IMR-90 (cell line): Measurements from ENCODE around the gene DSCAML1. TPM values are rescaled to one million over a fixed set of nuclear protein-coding genes. Genes with fewer than 3 reads are reported as not detected.
A peak's percentile ranks its signal among the peaks of the same experiment; 100 is the strongest.

Experiments
- ATAC-seq: fragments of 200-7000 bp; cut with Tn5 transposase; 2 replicates; pipeline ENCODE4 v1.9.1; 2020; ENCODE audit warnings: low read depth, mild to moderate bottlenecking, moderate library complexity
- BruUV-seq: library from RNA; stranded (reverse); fragments of 400-500 nt; replicated peaks from 2 replicates; lab custom pipeline; 2021; lab: Mats Ljungman, UMichigan
- CTCF ChIA-PET: fragments of 300-600 bp; formaldehyde crosslinking; extraction: SDS; loops from one replicate; lab custom pipeline; 2021; ENCODE audit warnings: antibody characterized with exemption; lab: Yijun Ruan, JAX
- POLR2A ChIA-PET: fragments of 300-600 bp; sonication (Branson Sonifier 250); formaldehyde crosslinking; loops from one replicate; lab custom pipeline; 2022; ENCODE audit warnings: antibody characterized with exemption; ENCODE audit not compliant: unreplicated experiment; lab: Charles Lee
- DNase-seq: peaks from one replicate; pipeline ENCODE4 v3.0.0; 2013
- H2AFZ ChIP-seq: replicated peaks from 2 replicates; pipeline ENCODE3; 2013; ENCODE audit warnings: low read length, mild to moderate bottlenecking; ENCODE audit not compliant: poor library complexity
- H2AK5ac ChIP-seq: 2 replicates; pipeline ENCODE4 v1.6.1; 2013; ENCODE audit warnings: low read depth, low read length, inconsistent platforms
- H2AK9ac ChIP-seq: replicated peaks from 2 replicates; pipeline ENCODE3; 2013; ENCODE audit warnings: mild to moderate bottlenecking, low read depth, low read length, moderate library complexity; ENCODE audit not compliant: poor library complexity
- H2BK120ac ChIP-seq: 2 replicates; pipeline ENCODE4 v1.6.1; 2013; ENCODE audit warnings: low read depth, low read length, inconsistent platforms
- H2BK15ac ChIP-seq: 3 replicates; pipeline ENCODE4 v1.6.1; 2013; ENCODE audit warnings: low read depth, low read length, inconsistent platforms
- H2BK20ac ChIP-seq: 2 replicates; pipeline ENCODE4 v1.6.1; 2013; ENCODE audit warnings: low read depth, mild to moderate bottlenecking, inconsistent platforms, low read length, moderate library complexity
- H2BK5ac ChIP-seq: 2 replicates; pipeline ENCODE4 v1.6.1; 2013; ENCODE audit warnings: mild to moderate bottlenecking, low read depth, low read length, inconsistent platforms; ENCODE audit not compliant: poor library complexity, severe bottlenecking
- H3K14ac ChIP-seq: replicated peaks from 2 replicates; pipeline ENCODE4 v1.6.1; 2013; ENCODE audit warnings: low read depth, low read length, inconsistent platforms
- H3K18ac ChIP-seq: 2 replicates; pipeline ENCODE4 v1.6.1; 2013; ENCODE audit warnings: low read depth, low read length, control low read depth
- H3K23ac ChIP-seq: 2 replicates; pipeline ENCODE4 v1.6.1; 2013; ENCODE audit warnings: low read depth, low read length, inconsistent platforms
- H3K27ac ChIP-seq: 2 replicates; pipeline ENCODE4 v1.5.1; 2013; ENCODE audit warnings: mild to moderate bottlenecking, control low read depth, low read length; ENCODE audit not compliant: insufficient read depth
- H3K27me3 ChIP-seq: 2 replicates; pipeline ENCODE4 v1.6.1; 2013; ENCODE audit warnings: low read length; ENCODE audit not compliant: control insufficient read depth, insufficient read depth
- H3K36me3 ChIP-seq: 2 replicates; pipeline ENCODE4 v1.6.1; 2013; ENCODE audit warnings: low read length, mixed read lengths; ENCODE audit not compliant: control insufficient read depth, insufficient read depth
- H3K4ac ChIP-seq: 2 replicates; pipeline ENCODE4 v1.6.1; 2013; ENCODE audit warnings: low read depth, low read length, inconsistent platforms
- H3K4me1 ChIP-seq: 2 replicates; pipeline ENCODE4 v1.6.1; 2013; ENCODE audit warnings: low read length, mixed read lengths; ENCODE audit not compliant: control insufficient read depth, insufficient read depth
- H3K4me2 ChIP-seq: 2 replicates; pipeline ENCODE4 v1.6.1; 2013; ENCODE audit warnings: low read depth, mild to moderate bottlenecking, control low read depth, low read length, moderate library complexity
- H3K4me3 ChIP-seq: 2 replicates; pipeline ENCODE4 v1.5.1; 2013; ENCODE audit warnings: low read depth, mild to moderate bottlenecking, control low read depth, low read length, moderate library complexity; ENCODE audit not compliant: insufficient read depth
- H3K56ac ChIP-seq: 2 replicates; pipeline ENCODE4 v1.6.1; 2013; ENCODE audit warnings: low read length, inconsistent platforms; ENCODE audit not compliant: insufficient read depth; ENCODE audit errors: extremely low read depth
- H3K79me1 ChIP-seq, 2 experiments: 2 replicates each; pipeline ENCODE4 v1.6.1; 2013; ENCODE audit warnings: low read length in 2 of 2, inconsistent platforms in 1 of 2, low read depth in 1 of 2
- H3K9ac ChIP-seq: 2 replicates; pipeline ENCODE4 v1.6.1; 2013; ENCODE audit warnings: low read depth, low read length, control low read depth
- H3K9me1 ChIP-seq: 2 replicates; pipeline ENCODE4 v1.6.1; 2013; ENCODE audit warnings: low read length, inconsistent platforms; ENCODE audit not compliant: insufficient read depth
- H3K9me3 ChIP-seq: 2 replicates; pipeline ENCODE4 v1.6.1; 2013; ENCODE audit warnings: low read length; ENCODE audit not compliant: control insufficient read depth, insufficient read depth
- H4K20me1 ChIP-seq: 2 replicates; pipeline ENCODE4 v1.6.1; 2013; ENCODE audit warnings: low read length, inconsistent platforms; ENCODE audit not compliant: insufficient read depth
- H4K5ac ChIP-seq: 2 replicates; pipeline ENCODE4 v1.6.1; 2013; ENCODE audit warnings: mild to moderate bottlenecking, low read depth, low read length, control low read depth
- H4K8ac ChIP-seq, 2 experiments: 2 replicates each; pipeline ENCODE4 v1.6.1; 2013; ENCODE audit warnings: low read depth in 2 of 2, low read length in 2 of 2, control low read depth in 1 of 2, inconsistent platforms in 1 of 2
- H4K91ac ChIP-seq: 2 replicates; pipeline ENCODE4 v1.6.1; 2013; ENCODE audit warnings: low read depth, low read length, inconsistent platforms; ENCODE audit not compliant: insufficient read depth
- CEBPB ChIP-seq: IDR thresholded peaks from 2 replicates; pipeline ENCODE4 v1.6.1; 2012; ENCODE audit warnings: low read depth, low read length, improper control_type of control experiment
- CHD1 ChIP-seq: IDR thresholded peaks from 2 replicates; pipeline ENCODE4 v1.6.1; 2012; ENCODE audit warnings: low read depth, low read length, improper control_type of control experiment
- ELK1 ChIP-seq: fragments of 150-350 bp; IDR thresholded peaks from 2 replicates; pipeline ENCODE4 v1.6.1; 2016; ENCODE audit warnings: low read depth, mild to moderate bottlenecking, low read length, moderate library complexity, borderline replicate concordance
- WGBS, 2 experiments: methylation state at CpG; one replicate each; pipeline versions ENCODE4 v1.1.5 to v1.1.7; 2013; ENCODE audit warnings: missing lambda C conversion rate in 2 of 2; ENCODE audit not compliant: insufficient read length in 1 of 2; ENCODE audit errors: extremely low coverage in 2 of 2; 5-methylcytosine and 5-hydroxymethylcytosine counted together
- dilution Hi-C: fragments of 300-500 bp; cut with HindIII; formaldehyde crosslinking; loops from one replicate; pipeline ENCODE4 v1.14.3; 2018; ENCODE audit warnings: low sequenced_read_pairs; ENCODE audit not compliant: unreplicated experiment
- in situ Hi-C: fragments of 300-500 bp; cut with MboI; formaldehyde crosslinking; loops from 3 replicates; pipeline ENCODE4 v1.14.3; 2019; ENCODE audit warnings: low sequenced_read_pairs, inconsistent platforms, mixed read lengths
- intact Hi-C: fragments of 100-400 bp; cut with micrococcal nuclease; formaldehyde crosslinking; loops from 2 replicates; pipeline ENCODE4 v1.10.0; 2022
- polyA plus RNA-seq, 3 experiments: library from polyadenylated mRNA; depleted of rRNA; stranded (reverse); fragments of >200 nt; gene quantifications; 2 replicates each; pipeline ENCODE4 v1.2.3, GENCODE V29; 2012; ENCODE audit warnings: low replicate concordance in 1 of 3
- total RNA-seq: library from RNA; depleted of rRNA; stranded (reverse); fragments of >200 nt; gene quantifications from 2 replicates; pipeline ENCODE4 v1.2.3, GENCODE V29; 2012
- TF ChIP-seq, protein P1 (sequence below): conservative IDR thresholded peaks from 2 replicates; pipeline ENCODE4 v1.5.1; 2012; ENCODE audit warnings: mild to moderate bottlenecking, low read depth, low read length, improper control_type of control experiment

Gene DSCAML1
- total and polyA plus RNA-seq, 2 of the 4 experiments (the other 2 are of a cell fraction): not detected

- ChIA-PET CTCF (interaction anchor here (0.6 to 2.4 kb wide), 3 partner anchors 8 to 105 kb away, joined by 3 to 12 read pairs (median 3); no protein-coding TSS in a partner anchor), POLR2A (no interaction called here)
- no peak overlapping the region for H2BK20ac ChIP-seq
- no peak overlapping the region for H3K4me2 ChIP-seq
- H2AFZ ChIP-seq: peak overlapping the region; percentile 32
- intact Hi-C loops (no loop called here), dilution Hi-C loops (no loop called here), in situ Hi-C loops (loop anchor here (5.0 kb wide), 1 partner anchor 105 kb away; no protein-coding TSS in a partner anchor)
- 0 out of 2 replicates have a peak, but pooled peaks have one; percentile 3 for TF ChIP-seq CEBPB
- TF ChIP-seq CHD1: no peak
- no peak for TF ChIP-seq ELK1
- TF ChIP-seq, protein P1, sequence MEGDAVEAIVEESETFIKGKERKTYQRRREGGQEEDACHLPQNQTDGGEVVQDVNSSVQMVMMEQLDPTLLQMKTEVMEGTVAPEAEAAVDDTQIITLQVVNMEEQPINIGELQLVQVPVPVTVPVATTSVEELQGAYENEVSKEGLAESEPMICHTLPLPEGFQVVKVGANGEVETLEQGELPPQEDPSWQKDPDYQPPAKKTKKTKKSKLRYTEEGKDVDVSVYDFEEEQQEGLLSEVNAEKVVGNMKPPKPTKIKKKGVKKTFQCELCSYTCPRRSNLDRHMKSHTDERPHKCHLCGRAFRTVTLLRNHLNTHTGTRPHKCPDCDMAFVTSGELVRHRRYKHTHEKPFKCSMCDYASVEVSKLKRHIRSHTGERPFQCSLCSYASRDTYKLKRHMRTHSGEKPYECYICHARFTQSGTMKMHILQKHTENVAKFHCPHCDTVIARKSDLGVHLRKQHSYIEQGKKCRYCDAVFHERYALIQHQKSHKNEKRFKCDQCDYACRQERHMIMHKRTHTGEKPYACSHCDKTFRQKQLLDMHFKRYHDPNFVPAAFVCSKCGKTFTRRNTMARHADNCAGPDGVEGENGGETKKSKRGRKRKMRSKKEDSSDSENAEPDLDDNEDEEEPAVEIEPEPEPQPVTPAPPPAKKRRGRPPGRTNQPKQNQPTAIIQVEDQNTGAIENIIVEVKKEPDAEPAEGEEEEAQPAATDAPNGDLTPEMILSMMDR: no peak
- peaks cover 15% of the 10 kb centered on the region for H3K27me3 ChIP-seq
- H4K20me1 ChIP-seq: no peaks in the 10 kb centered on the region
- H3K18ac ChIP-seq: no peak overlapping the region
- H4K8ac ChIP-seq: no peak overlapping the region
- no peak overlapping the region for H3K27ac ChIP-seq
- no peak for ATAC-seq
- no peak overlapping the region for H3K56ac ChIP-seq
- no peaks in the 10 kb centered on the region for H3K36me3 ChIP-seq
- no peak overlapping the region for H4K91ac ChIP-seq
- BruUV-seq: no TSS peak
- no peaks in the 10 kb centered on the region for H3K9me1 ChIP-seq
- H4K5ac ChIP-seq: no peak overlapping the region
- 93% methylated on average over 5 of the region's 16 CpGs; no CpG with 5 or more reads in 1 of the 2 experiments for WGBS, 2 experiments
- no peaks in the 10 kb centered on the region for H3K79me1 ChIP-seq
- no peak overlapping the region for H3K4me3 ChIP-seq
- no peak overlapping the region for H2BK120ac ChIP-seq
- no peak overlapping the region for H2AK9ac ChIP-seq
- H3K4me1 ChIP-seq: no peaks in the 10 kb centered on the region
- no peaks in the 10 kb centered on the region for H3K9me3 ChIP-seq
- DNase-seq: no peak
- no peak overlapping the region for H3K9ac ChIP-seq
- H2AK5ac ChIP-seq: no peak overlapping the region
- no peak overlapping the region for H2BK15ac ChIP-seq
- no peak overlapping the region for H3K23ac ChIP-seq
- no peak overlapping the region for H2BK5ac ChIP-seq
- no peak overlapping the region for H3K14ac ChIP-seq
- H3K4ac ChIP-seq: no peak overlapping the region
These were observed 45.3 kb upstream of the DSCAML1 start for GRCh38 chr11:117842131-117842941.
